Measurements from ENCODE around the gene KRTAP20-2.

DNA sequence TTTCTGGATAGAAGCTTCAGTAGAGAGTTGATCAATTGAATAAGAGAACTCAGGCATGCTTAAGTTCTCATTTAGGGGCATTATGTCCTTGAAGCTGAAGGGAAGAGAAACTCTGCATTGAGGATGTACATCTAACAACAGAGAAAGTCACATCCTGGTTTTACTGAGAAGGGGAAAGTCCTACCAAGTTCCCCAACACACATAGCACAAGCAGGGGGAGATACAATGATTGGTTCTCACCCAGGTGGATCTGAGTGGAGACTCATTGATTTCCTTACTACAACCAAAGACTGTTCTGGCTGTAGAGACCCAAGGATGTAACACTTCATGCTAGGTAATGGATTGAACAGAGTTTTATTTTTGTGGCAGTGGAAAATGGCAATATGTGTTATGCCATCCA is 19.8 kb upstream of the KRTAP20-2 start:
- no peak for TF ChIP-seq POLR2A (IDR thresholded peaks at IDR 0.05)
- TF ChIP-seq, protein P1, sequence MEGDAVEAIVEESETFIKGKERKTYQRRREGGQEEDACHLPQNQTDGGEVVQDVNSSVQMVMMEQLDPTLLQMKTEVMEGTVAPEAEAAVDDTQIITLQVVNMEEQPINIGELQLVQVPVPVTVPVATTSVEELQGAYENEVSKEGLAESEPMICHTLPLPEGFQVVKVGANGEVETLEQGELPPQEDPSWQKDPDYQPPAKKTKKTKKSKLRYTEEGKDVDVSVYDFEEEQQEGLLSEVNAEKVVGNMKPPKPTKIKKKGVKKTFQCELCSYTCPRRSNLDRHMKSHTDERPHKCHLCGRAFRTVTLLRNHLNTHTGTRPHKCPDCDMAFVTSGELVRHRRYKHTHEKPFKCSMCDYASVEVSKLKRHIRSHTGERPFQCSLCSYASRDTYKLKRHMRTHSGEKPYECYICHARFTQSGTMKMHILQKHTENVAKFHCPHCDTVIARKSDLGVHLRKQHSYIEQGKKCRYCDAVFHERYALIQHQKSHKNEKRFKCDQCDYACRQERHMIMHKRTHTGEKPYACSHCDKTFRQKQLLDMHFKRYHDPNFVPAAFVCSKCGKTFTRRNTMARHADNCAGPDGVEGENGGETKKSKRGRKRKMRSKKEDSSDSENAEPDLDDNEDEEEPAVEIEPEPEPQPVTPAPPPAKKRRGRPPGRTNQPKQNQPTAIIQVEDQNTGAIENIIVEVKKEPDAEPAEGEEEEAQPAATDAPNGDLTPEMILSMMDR (IDR thresholded peaks at IDR 0.05) = no peak
